ENCODE measurements around the gene CHTF18.
"Not testable (repeated sequence)": the region's sequence is repeated elsewhere in the genome, so short reads cannot be mapped to it uniquely, and the experiment has no call there.

Gene CHTF18

DNA sequence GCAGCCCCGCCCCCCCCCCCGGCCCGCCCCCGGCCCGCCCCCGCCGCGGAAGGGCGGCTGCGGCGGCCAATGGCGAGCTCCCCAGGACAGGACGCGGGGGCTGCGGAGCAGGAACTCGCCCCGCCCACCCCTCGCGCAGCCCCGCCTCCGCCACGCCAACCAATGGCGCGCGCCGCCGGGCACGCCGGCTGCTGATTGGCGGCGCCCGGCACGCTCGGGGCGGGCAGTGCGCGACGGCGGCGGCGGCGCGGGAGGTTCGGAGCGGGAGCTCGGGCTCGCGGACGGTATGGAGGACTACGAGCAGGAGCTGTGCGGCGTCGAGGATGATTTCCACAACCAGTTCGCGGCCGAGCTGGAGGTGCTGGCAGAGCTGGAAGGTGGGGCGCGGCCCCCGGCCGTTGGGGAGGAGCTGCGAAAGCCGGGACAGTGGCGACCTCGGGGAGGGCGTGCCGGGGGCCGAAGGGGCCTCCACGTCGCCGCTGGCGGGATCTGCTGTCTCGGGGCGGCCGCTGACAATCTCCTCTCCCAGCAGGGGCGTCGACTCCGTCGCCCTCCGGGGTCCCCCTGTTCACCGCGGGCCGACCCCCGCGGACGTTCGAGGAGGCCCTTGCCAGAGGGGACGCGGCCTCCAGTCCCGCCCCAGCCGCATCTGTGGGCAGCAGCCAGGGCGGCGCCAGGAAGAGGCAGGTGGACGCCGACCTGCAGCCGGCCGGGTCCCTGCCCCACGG is at the start of gene CHTF18:
TSS of gene CHTF18 (plus strand) at position 222 of the 728 bp plus-strand sequence. CDS start at position 287, 65 bp downstream.
- DNase-seq (ENCODE audit: low read depth) = peak; percentile 86

DNA sequence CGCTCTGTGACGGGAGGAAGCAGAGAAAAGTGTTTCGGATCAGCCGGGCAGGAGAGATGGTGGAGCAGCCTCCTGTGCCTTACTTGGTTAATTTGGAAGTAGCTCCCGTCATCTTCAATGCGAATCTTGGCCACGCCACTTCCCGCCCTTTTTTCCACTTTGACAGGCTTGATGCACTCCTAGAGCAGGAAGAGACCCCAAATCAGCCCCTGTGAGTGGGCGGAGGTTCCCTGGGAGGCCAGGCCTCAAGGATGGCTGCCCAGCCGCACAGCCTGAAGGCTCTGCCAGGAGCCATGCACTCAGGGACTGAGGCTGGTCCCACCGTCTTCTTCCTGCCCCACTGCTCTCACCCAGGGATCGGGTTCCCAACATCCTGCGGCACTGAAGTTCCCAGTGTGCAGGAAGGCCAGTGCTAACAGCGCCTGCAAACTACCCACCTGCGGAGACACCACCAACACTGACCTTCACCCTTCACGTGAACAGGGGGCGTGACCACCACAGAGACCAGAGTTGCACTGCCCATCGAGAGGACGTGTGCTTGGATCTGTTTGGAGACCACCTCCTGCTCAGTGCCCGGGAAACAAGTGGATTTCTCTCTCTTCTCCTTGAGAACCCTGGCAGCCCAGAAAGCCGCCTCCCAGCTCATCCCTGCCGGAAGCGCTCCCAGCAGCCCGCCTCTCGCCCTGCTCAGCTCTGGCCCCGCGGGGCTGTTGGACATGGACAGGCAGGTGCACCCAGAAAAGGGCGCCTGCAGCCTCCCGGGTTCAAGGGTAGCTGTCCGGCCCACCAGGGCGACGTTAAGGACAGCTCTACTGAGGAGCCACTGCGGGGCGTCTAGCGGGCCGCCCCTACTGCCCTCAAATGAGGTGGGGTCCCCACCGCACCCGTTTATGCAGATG is 48.6 kb upstream of the CHTF18 start:
- no peak for DNase-seq (ENCODE audit: low read depth)

DNA sequence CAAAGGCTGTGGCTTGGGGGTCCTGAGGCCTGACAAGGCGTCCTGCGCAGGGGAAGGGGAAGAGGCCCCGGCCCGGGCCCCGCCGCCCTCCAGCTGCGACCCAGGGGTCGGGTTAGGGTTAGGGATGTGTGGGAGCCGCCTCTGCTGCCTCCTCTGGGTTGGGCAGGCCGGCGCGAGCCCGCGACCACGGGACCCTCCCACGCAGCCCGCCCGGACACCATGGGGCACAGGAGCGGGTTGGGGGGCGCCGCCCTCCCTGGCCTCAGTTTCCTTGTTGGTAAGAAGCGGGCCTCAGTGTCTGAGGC is 48.0 kb upstream of the CHTF18 start:
- DNase-seq (ENCODE audit: low read depth) = no peak

DNA sequence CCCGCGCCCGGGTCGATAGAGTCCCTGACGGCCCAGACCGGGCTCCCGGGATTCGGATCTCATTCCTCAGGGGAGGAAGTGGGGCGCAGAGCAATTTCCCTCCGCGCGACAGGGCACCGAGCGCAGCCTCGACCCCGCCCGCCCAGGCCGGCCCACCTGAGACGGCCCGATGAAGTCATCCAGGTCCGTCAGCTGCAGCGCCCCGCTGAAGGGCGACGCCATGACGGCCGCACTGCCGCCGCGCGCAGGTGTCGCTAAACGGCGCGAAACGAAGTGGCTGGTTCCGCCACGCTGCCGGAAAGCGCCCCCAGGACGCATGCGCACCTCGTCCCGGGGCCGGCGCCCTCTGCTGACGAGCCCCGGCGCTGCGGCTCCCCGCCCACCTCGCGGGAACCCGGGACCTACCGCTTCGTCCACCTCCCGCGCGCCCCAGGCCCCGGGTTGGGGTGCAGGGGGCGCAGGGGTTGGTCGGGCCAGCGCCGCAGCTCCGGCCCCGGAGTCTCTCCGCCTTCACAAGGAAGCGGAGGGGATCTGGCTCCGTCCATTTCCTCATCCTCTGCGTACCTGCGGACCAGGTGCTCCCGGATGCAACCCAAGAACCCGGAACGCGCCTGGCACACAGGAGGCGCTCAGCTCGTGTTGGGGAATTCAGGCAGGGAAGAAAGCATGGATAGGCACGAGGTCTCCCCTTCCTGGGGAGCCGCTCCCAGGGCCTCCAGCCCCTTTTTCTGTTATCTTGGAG is 47.5 kb upstream of the CHTF18 start, which contains the start of gene CIAO3:
TSS of gene CIAO3 (minus strand) at position 234 of the 742 bp plus-strand sequence. CDS start at position 222, 12 bp downstream.
- peak; percentile 87 for DNase-seq (ENCODE audit: low read depth)

DNA sequence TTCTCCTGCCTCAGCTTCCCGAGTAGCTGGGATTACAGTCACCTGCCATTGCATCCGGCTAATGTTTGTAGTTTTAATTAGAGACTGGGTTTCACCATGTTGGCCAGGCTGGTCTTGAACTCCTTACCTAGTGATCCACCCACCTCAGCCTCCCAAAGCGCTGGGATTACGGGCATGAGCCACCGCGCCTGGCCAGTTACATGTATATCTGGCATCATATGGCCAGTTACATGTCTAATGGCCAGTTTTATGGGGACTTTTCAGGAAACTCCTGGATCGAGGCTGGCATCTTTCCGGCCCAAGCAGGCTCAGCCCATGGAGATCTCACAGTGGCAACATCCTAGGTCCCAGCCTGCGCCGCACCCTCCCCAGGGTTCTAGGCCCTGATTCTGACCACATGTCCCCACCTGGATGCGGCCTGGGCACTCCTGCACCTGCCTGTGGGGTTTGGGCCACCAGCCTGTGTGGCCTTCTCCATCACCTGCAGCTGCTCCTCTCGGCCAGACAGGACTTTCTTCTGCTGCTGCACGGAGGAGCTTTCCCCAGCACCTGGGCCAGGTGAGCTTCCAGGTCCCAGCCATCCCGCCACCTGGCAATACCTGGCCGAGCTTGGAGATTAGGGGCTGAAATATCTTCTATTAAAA is 46.3 kb upstream of the CHTF18 start:
- no peak for DNase-seq (ENCODE audit: low read depth)

DNA sequence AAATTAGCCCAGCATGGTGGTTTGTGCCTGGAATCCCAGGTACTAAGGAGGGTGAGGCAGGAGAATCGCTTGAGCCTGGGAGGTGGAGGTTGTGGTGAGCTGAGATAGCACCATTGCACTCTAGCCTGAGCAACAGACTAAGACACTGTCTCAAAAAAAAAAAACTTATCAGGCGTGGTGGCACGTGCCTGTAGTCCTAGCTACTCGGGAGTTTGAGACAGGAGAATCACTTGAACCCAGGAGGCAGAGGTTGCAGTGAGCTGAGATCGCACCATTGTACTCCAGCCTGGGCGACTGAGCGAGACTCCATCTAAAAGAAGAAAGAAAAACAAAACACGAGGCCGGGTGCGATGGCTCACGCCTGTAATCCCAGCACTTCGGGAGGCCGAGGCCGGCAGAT is 45.5 kb upstream of the CHTF18 start:
- not testable (repeated sequence) for DNase-seq (ENCODE audit: low read depth)

DNA sequence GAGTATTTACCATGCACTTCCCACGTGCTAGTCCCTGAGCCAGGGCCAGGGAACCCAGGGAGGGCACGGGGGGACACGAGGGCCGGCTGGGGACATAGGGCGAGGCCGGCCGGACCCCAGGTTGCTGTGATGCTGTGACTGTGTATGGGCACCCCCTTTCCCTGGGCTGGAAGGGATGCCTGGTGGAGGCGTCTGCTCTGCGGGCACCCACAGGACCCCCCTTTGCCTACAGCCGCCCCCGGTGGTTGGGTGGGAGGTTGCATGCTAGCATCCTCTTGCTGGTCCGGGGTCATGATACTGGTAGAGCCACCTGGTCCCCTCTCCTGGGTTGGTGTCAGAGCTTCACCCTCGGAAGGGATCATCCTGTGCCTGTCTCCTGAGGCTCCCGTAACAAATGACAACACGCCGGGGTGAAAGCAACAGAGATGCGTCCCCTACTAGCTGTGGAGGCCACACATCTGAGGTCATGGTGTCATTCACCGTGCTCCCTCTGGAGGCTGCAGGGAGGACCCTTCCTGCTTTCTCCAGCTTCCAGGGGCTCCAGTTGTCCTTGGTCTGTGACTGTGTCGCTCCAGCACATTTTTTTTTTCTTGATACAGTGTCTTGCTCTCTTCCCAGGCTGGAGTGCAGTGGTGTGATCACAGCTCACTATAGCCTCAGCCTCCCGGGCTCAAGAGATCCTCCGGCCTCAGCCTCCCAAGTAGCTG is 44.5 kb upstream of the CHTF18 start:
- no peak for DNase-seq (ENCODE audit: low read depth)

DNA sequence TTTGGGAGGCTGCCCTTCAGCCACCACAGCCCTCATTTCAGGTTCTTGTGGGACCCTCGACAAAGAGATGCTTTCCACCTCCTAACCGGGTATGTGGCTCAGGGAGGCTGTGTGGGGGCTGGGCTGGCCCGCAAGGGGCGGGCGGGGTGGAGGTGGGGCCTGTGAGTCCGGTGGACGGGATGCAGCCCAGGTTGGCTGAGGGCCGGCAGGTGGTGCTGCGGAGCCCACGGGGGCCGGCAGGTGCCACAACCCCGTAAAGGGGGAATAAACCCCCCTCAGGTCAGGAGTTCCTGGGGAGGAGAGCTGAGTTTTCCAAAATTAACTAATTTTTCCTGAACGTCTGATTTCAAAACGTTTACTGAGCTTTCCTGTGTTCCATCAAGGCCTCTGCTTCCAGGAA is 42.7 kb upstream of the CHTF18 start:
- DNase-seq (ENCODE audit: low read depth) = no peak

DNA sequence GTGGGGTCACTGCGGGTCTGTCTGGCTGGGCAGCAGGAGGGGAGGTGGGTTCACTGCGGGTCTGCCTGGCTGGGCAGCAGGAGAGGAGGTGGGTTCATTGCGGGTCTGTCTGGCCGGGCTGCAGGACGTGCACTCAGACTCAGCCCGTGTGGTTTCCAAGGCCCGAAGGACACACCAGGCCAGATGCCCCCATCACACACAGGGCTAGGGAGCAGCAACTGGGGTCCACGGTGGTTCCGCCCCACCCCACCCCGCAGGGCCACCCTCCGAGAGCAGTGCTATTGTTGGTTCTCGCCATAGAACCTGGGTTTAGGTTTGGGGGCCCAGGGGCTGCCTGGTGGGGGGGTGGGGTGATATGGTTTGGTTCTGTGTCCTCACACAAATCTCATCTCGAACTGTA is 41.8 kb upstream of the CHTF18 start:
- DNase-seq (ENCODE audit: low read depth) = no peak

DNA sequence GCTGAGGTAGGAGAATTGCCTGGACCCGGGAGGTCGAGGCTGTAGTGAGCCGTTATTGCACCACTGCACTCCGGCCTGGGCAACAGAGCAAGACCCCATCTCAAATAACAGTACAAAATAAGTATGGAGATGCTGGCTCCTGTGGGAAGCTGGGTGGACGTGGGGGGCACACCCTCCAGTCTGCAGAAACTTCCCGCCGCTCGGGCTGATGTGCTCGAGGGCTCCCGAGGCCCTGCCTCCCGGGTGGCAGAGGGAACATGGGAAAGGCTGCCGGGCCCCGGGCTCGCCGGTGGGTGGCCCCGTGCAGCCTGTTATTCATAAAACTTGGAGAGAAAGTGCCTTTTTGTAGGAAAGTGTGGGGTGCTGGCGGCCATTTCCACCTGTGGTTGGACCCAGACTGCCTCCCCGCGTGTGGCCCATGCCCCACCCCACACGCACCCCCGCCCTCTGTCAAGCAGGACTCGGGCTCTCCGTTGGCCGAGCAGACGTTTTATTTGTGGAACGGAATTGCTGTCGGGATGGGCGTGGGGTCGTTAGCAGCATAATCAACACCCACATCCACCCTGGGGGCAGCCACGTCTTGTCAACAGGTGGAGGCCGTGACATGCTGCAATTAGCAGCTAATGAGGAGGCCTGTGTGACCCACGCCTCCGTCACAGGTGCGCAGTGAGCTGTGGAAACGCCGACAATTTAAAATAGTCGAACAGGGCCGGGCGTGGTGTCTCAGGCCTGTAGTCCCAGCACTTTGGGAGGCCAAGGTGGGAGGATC is 40.3 kb upstream of the CHTF18 start:
- DNase-seq (ENCODE audit: low read depth) = no peak

DNA sequence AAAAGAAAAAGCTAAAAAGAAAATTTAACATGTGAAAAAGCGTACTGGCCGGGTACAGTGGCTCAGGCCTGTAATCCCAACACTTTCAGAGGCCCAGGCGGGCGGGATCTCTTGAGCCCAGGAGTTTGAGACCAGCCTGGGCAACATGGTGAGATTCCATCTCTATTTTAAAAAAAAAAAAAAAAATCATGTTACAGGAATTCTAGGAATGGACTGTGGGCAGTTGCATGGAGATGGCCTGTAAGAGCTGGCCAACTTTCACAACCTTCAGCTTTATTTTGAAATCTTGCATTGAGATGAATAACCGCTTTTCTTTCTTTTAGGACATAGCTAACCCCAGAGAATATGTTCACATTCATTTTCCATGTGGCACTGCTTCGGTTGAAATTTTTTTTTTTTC is 39.4 kb upstream of the CHTF18 start:
- DNase-seq (ENCODE audit: low read depth) = no peak

DNA sequence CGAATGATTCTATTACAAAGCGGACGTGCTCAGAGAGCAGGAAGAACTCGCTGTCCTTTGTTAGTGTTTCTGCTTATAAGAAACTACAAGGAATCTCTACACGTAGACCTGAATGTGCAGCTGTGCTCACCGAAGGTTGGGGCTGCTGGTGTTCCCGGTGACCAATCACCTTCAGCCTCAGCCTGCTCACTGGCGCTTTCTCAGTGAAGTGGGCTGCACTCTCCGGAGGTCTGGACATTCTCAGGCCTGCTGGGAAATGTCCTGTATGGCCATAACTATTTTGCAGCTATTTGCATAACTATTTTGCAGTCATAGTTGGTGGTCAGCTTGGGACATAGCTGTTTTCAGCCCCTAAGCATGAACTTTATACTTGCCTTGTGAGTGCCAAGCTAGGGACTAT is 37.9 kb upstream of the CHTF18 start:
- DNase-seq (ENCODE audit: low read depth) = no peak

DNA sequence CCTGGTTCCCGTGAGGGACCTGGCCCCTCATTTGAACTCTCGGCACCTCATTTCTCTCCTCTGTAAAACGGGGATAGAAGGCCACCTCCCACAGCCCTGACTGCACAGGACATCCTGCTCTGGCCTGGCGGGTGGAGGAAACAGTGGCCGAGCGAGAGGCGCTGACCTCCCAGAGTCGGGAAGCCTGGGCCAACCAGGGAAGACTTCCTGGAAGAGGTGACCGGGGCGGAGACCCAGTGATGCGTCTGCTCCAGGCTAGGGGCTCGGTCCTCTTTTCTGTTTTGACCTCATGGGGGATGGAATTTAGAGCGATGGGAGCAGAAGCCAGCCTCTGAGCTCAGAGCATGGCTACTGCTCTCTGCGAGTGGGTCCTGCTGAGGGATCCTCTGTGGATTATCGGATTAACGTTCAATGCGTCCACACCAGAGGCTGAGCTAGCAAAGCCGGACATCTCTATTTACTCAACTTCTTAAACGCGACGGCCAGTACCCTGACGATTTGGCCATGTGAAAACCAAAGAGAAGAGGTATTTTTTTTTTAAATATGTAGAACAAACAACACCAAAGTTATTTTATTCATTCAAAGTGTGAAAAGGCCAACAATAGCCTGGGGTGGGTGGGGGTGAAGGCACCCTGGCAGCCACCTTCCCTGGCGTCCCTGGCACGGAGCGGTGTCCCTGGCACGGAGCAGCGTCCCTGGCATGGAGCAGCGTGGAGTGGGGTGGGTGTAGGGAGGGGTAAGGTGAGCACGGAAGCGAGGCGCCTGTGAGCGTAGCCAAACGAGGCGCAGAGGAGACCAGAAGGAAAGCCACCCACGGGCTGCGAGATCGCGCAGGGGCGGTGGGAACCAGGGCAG is 37.0 kb upstream of the CHTF18 start:
- DNase-seq (ENCODE audit: low read depth) = no peak

DNA sequence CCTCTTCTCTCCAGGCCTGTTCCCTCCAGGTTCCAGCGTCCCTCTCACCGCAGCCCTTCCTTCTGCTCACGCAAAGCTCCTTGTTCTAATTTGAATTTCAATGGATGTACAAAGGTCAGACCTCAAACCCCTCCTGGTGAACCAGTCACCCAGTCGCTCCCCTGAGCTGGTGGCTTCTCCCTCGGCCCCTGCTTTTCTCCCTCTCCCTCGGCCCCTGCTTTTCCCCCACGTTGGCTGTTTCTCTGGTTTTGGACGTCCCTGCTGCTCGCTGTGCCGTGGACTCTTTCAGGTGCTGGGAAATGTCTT is 36.5 kb upstream of the CHTF18 start:
- DNase-seq (ENCODE audit: low read depth) = no peak

DNA sequence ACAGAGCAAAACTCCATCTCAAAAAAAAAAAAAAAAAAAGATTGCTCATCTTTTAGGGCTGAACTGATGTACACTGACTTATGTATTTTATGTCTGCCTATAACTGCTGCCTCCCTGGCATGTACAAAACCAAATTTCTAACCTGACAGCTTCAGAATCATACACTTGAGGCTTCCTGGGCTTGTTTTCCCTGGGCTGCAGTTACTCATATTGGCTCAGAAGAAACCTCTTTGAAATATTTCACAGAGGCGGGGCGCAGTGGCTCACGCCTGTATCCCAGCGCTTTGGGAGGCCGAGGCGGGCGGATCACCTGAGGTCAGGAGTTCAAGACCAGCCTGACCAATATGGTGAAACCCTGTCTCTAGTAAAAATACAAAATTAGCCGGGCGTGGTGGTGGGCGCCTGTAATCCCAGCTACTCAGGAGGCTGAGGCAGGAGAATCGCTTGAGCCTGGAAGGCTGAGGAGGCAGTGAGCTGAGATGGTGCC is 34.3 kb upstream of the CHTF18 start:
- not testable (repeated sequence) for DNase-seq (ENCODE audit: low read depth)

DNA sequence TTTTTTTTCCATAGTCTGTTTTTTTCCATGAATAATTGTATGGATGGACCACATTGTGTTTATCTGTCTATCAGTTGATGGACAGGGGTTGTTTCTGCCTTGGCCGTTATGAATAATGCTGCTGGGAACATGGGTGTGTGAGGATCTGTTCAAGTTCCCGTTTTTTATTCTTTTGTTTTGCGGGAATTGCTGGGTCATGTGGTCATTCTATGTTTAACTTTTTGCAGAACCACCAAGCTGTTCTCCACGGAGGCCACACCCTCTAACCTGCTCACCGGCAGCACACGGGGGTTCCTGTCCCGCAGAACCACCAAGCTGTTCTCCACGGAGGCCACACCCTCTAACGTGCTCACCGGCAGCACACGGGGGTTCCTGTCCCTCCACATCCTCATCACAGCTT is 33.8 kb upstream of the CHTF18 start:
- DNase-seq (ENCODE audit: low read depth) = no peak

DNA sequence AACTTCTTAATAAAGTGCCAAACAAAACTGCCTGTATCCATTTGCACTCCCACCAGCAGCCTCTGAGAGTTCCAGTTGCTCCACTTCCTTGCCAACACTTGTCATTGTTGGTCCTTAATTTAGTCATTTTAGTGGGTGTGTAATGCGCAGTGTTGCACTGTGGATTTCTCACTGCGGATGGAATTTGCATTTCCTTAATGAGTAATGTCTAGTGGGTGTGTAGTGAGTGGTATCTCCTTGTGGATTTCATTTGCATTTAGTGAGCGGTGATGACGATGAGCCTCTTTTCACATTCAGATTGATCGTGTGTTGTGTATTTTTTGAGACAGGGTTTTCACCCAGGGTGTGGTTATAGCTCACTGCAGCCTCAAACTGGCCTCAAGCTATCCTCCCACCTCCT is 32.0 kb upstream of the CHTF18 start:
- no peak for DNase-seq (ENCODE audit: low read depth)

DNA sequence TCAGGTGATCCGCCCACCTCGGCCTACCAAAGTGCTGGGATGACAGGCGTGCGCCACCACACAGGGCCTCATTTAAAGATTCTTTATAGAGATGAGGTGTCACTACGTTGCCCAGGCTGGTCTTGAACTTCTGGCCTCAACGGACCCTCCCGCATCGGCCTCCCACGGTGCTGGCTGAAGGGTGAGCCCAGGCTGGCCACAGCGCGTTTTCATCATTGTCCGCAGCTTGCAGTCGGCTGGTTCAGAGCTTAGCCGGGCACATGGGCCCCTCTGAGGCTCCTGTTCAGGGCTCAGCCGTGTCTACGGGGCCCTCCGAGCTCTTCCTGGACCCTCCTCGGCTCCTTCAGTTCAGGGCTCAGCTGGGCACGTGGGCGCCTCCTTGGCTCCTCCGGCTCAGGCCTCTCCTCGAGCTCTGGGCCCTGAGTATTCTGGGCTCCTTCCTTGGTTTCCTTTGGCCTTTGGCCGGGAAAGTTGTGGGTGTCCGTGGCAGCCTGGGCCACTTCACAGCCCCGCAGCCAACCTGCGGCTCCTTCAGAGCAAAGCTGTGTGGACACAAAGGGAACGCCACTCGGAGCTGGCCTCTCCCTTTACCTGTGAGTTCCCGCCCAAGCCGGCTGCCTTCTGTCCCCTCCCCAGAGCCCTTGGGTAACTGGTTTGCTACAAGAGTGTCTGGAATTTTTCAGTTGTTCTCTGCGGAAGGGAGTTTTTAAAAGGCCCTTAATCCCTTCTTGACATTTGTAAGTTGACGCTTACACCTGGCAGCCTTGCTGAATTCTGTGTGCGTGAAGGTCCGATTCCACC is 29.1 kb upstream of the CHTF18 start:
- no peak for DNase-seq (ENCODE audit: low read depth)

DNA sequence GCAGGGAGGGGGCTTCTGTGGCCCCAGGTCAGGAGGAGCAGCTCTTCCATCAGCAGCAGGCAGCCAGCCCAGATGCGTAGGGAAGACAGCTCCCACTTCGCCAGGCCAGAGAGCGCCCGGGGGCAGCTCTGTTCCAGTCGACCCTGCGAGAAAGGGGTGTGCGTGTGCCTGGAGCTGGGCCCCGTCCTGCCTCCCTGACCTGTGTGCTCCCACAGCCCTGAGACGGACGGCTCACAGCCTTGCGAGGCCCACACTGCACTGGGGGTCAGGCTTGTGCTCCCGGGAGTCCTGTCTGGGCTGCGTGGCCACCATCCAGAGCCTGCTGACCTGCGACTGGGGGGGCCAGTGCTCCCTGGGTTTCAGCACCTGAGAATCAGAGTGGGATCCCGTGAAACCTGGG is 28.4 kb upstream of the CHTF18 start:
- no peak for DNase-seq (ENCODE audit: low read depth)
